Adrenal gland (tissue), 12 donors: ENCODE data around the gene MAPK1IP1L. TPM values are rescaled to one million over a fixed set of nuclear protein-coding genes. Genes with fewer than 3 reads are reported as not detected.

Source experiments
- DNase-seq, 7 donors: peaks; one replicate each; pipeline ENCODE4 v3.0.0-alpha.2; 2019 to 2020
- H3K27ac ChIP-seq, 5 donors: fragments of 200-600 bp; sonication (generic) in 4 of 5; 1 replicate in 3 of 5; 2 replicates in 2 of 5; pipeline versions ENCODE4 v1.5.1 to v1.8.0; 2016 to 2020; ENCODE audit warnings: mild to moderate bottlenecking in 1 of 5
- H3K27me3 ChIP-seq: fragments of 200-600 bp; 2 replicates; pipeline ENCODE4 v1.8.0; 2021
- H3K36me3 ChIP-seq, 2 donors: fragments of 200-600 bp; replicated peaks in 1 of 2; 1 replicate in 1 of 2; 2 replicates in 1 of 2; pipeline versions ENCODE4 v1.5.1 to v1.8.0; 2018 to 2022
- H3K4me1 ChIP-seq, 2 donors: fragments of 200-600 bp; replicated peaks in 1 of 2; 1 replicate in 1 of 2; 2 replicates in 1 of 2; pipeline versions ENCODE4 v1.5.1 to v1.8.0; 2018 to 2021
- H3K4me3 ChIP-seq, 4 donors: fragments of 200-600 bp; sonication (generic) in 3 of 4; one replicate each; pipeline ENCODE4 v1.5.1; 2016 to 2018
- H3K9me3 ChIP-seq, 3 donors: fragments of 200-600 bp; sonication (generic) in 1 of 3; replicated peaks in 1 of 3; 1 replicate in 2 of 3; 2 replicates in 1 of 3; pipeline versions ENCODE4 v1.5.1 to v1.8.0; 2016 to 2021
- POLR2A ChIP-seq, 2 donors: fragments of 450-650 bp; IDR thresholded peaks; one replicate each; pipeline ENCODE4 v1.6.1; 2017; ENCODE audit warnings: antibody characterized with exemption in 2 of 2, mild to moderate bottlenecking in 2 of 2, moderate library complexity in 1 of 2
- WGBS, 4 donors: extraction: QIAGEN DNeasy Blood & Tissue Kit in 2 of 4; methylation state at CpG; one replicate each; pipeline versions ENCODE4 v1.1.5 to v1.1.7; 2013 to 2017; 5-methylcytosine and 5-hydroxymethylcytosine counted together
- intact Hi-C, 2 donors: fragments of 100-400 bp; cut with DNase I; formaldehyde crosslinking; loops; one replicate each; pipeline versions ENCODE4 v1.14.1 to v1.15.0; 2022 to 2023
- polyA plus RNA-seq, 3 donors: library from polyadenylated mRNA; stranded (reverse); fragments of 200-250 nt in 2 of 3; fragments of 350-450 nt in 1 of 3; fragmentation: Illumina TruSeq in 1 of 3; extraction: RNeasy Lipid Tissue Mini Kit (QIAGEN cat#74804) in 1 of 3; gene quantifications; one replicate each; pipeline ENCODE4 v1.2.3, GENCODE V29; 2013 to 2014
- total RNA-seq, 9 donors: library from RNA; depleted of rRNA in 4 of 9; stranded (reverse); fragments of >200 nt in 4 of 9; fragments of 120-200 nt in 1 of 9; fragmentation: NEBNext Ultra II Directional in 1 of 9; extraction: Animal tissue kit (Norgen Biotek cat#: 25700) in 1 of 9; gene quantifications; one replicate each; pipeline versions ENCODE4 v1.1.0 to v1.2.4, GENCODE V29; 2013 to 2023
- TF ChIP-seq, protein P1 (sequence below), 6 experiments: fragments of 450-650 bp in 4 of 6; fragments of 200-600 bp in 2 of 6; sonication (generic) in 1 of 6; IDR thresholded peaks; 1 replicate in 5 of 6; 2 replicates in 1 of 6; pipeline versions ENCODE4 v1.5.1 to v1.8.0; 2016 to 2021; ENCODE audit warnings: antibody characterized with exemption in 6 of 6, mild to moderate bottlenecking in 2 of 6, moderate library complexity in 1 of 6
- donor health status: healthy with polysubstance abuse.
- donor health status: Bipolar disorder and iron deficiency.
- donor health status: DM: yes; HTN: yes; CAD: no.
- donor health status: DM: no; HTN: no; CAD: no.
- donor health status: DM: no; HTN: no; CAD: no.
- donor health status: DM: yes; HTN: yes; CAD: no.

MAPK1IP1L gene
- total and polyA plus RNA-seq, 12 donors = 23.2 to 132 (median 76.5) TPM

- intact Hi-C loops = no loop called here
- no peaks in the 10 kb centered on the region for H3K9me3 ChIP-seq
- H3K36me3 ChIP-seq = no peaks in the 10 kb centered on the region
- WGBS, 4 donors = 84 to 86% (median 85%) methylated on average over 7 of the region's 7 CpGs
- peak overlapping the region in 2 of 5 donors; percentile 14 to 100 for H3K27ac ChIP-seq
- peaks cover 0 to 54% of the 10 kb centered on the region in 2 donors for H3K4me1 ChIP-seq
- H3K27me3 ChIP-seq = no peaks in the 10 kb centered on the region
- TF ChIP-seq, protein P1, sequence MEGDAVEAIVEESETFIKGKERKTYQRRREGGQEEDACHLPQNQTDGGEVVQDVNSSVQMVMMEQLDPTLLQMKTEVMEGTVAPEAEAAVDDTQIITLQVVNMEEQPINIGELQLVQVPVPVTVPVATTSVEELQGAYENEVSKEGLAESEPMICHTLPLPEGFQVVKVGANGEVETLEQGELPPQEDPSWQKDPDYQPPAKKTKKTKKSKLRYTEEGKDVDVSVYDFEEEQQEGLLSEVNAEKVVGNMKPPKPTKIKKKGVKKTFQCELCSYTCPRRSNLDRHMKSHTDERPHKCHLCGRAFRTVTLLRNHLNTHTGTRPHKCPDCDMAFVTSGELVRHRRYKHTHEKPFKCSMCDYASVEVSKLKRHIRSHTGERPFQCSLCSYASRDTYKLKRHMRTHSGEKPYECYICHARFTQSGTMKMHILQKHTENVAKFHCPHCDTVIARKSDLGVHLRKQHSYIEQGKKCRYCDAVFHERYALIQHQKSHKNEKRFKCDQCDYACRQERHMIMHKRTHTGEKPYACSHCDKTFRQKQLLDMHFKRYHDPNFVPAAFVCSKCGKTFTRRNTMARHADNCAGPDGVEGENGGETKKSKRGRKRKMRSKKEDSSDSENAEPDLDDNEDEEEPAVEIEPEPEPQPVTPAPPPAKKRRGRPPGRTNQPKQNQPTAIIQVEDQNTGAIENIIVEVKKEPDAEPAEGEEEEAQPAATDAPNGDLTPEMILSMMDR (IDR thresholded peaks at IDR 0.05) = no peak
- TF ChIP-seq POLR2A (IDR thresholded peaks at IDR 0.05) = no peak
- no peak for DNase-seq
- no peak overlapping the region for H3K4me3 ChIP-seq
Measured at GRCh38 chr14:55053500-55053899, 2.1 kb downstream of the MAPK1IP1L start.

- no peak for DNase-seq
- Histone ChIP-seq H3K4me1 (peaks cover 0 to 54% of the 10 kb centered on the region in 2 donors), H3K27me3 (no peaks in the 10 kb centered on the region), H3K4me3 (no peak overlapping the region), H3K36me3 (no peaks in the 10 kb centered on the region), H3K27ac (no peak overlapping the region), H3K9me3 (no peaks in the 10 kb centered on the region)
- TF ChIP-seq, protein P1 (IDR thresholded peaks at IDR 0.05) = no peak
- no peak for TF ChIP-seq POLR2A (IDR thresholded peaks at IDR 0.05)
- 97 to 99% (median 98%) methylated on average over 13 of the region's 13 CpGs for WGBS, 4 donors
- intact Hi-C loops = no loop called here
Measured at GRCh38 chr14:55054098-55054497, 2.7 kb downstream of the MAPK1IP1L start.

DNA sequence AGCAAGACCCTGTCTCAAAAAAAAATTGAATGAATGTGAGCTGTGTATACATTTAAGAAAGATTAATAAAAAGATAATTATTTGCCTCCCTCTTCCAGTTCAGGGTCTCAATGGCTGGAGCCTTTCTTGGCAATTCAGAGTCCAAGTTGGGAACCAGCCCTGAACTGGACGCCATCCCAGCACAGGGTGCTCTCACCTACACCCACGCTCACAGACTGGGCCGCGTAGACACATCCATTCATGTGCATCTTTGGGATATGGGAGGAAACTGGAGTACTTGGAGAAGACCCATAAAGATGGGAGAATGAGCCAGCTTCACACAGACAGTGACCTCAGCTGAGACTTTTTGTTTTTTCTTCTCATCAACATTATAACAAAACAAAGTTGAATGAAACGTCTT lies 6.5 kb downstream of the MAPK1IP1L start:
- TF ChIP-seq, protein P1 (IDR thresholded peaks at IDR 0.05) = no peak
- TF ChIP-seq POLR2A (IDR thresholded peaks at IDR 0.05) = no peak
- H3K4me3 ChIP-seq = no peak overlapping the region
- peaks cover 0 to 16% of the 10 kb centered on the region in 2 donors for H3K36me3 ChIP-seq
- no peaks in the 10 kb centered on the region for H3K27me3 ChIP-seq
- no peak for DNase-seq
- H3K4me1 ChIP-seq = peaks cover 0 to 57% of the 10 kb centered on the region in 2 donors
- no peaks in the 10 kb centered on the region for H3K9me3 ChIP-seq
- intact Hi-C loops = no loop called here
- no peak overlapping the region for H3K27ac ChIP-seq
- 85 to 92% (median 89%) methylated on average over 5 of the region's 5 CpGs for WGBS, 4 donors

- Histone ChIP-seq H3K4me3 (no peak overlapping the region), H3K9me3 (no peaks in the 10 kb centered on the region), H3K36me3 (peaks cover 0 to 28% of the 10 kb centered on the region in 2 donors), H3K27me3 (no peaks in the 10 kb centered on the region), H3K27ac (no peak overlapping the region), H3K4me1 (peaks cover 0 to 44% of the 10 kb centered on the region in 2 donors)
- no peak for TF ChIP-seq POLR2A (IDR thresholded peaks at IDR 0.05)
- TF ChIP-seq, protein P1 (IDR thresholded peaks at IDR 0.05) = no peak
- WGBS, 4 donors = 89 to 91% (median 91%) methylated on average over 5 of the region's 5 CpGs
- DNase-seq = no peak
- intact Hi-C loops = no loop called here
Measured at GRCh38 chr14:55059333-55059732, 7.9 kb downstream of the MAPK1IP1L start.
